Measurements from ENCODE around the gene TPCN2. TPM values are rescaled to one million over a fixed set of nuclear protein-coding genes. Genes with fewer than 3 reads are reported as not detected.

Gene TPCN2
- polyA plus RNA-seq, 1 donor from 2014 or later: 14.2 TPM

DNA sequence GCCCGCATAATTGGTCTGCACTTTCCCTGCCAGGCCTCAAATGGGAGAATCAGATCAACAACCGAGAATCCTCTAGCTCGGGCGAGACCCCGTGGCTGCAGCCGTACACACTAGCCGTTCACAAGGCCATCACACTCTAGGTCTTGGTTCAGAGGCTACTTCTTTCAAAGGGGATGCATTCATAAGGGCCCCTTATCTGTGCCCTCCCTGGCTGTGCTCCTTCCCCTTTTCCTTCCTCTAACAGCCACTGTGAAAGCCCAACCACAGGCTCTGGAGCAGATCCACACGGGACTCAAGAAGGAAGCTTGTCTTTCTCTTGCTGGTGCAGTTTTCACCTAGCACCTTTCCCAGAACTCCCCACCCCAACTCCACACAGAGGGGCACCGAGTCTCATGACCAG is 131.5 kb downstream of the TPCN2 start:
- no peak overlapping the region for H3K4me3 ChIP-seq (ENCODE audit: low read length)
- H3K36me3 ChIP-seq (ENCODE audit: insufficient read depth, low read length): no peaks in the 10 kb centered on the region
- no peaks in the 10 kb centered on the region for H4K20me1 ChIP-seq (ENCODE audit: insufficient read depth)
- no peaks in the 10 kb centered on the region for H3K27me3 ChIP-seq (ENCODE audit: insufficient read depth, low read depth, low read length)
- TF ChIP-seq RAD21 (conservative IDR thresholded peaks at IDR 0.05) (no peak), TAF1 (IDR thresholded peaks at IDR 0.05; ENCODE audit: low read depth) (no peak), SMC3 (conservative IDR thresholded peaks at IDR 0.05; ENCODE audit: poor library complexity) (no peak), EZH2 (IDR thresholded peaks at IDR 0.05; ENCODE audit: borderline replicate concordance, insufficient read depth, low read length, poor library complexity, severe bottlenecking) (no peak), EP300 (conservative IDR thresholded peaks at IDR 0.05; ENCODE audit: poor library complexity, severe bottlenecking) (no peak), MXI1 (conservative IDR thresholded peaks at IDR 0.05; ENCODE audit: poor library complexity, severe bottlenecking) (no peak), POLR2AphosphoS5 (IDR thresholded peaks at IDR 0.05) (no peak)
- TF ChIP-seq, protein P1, sequence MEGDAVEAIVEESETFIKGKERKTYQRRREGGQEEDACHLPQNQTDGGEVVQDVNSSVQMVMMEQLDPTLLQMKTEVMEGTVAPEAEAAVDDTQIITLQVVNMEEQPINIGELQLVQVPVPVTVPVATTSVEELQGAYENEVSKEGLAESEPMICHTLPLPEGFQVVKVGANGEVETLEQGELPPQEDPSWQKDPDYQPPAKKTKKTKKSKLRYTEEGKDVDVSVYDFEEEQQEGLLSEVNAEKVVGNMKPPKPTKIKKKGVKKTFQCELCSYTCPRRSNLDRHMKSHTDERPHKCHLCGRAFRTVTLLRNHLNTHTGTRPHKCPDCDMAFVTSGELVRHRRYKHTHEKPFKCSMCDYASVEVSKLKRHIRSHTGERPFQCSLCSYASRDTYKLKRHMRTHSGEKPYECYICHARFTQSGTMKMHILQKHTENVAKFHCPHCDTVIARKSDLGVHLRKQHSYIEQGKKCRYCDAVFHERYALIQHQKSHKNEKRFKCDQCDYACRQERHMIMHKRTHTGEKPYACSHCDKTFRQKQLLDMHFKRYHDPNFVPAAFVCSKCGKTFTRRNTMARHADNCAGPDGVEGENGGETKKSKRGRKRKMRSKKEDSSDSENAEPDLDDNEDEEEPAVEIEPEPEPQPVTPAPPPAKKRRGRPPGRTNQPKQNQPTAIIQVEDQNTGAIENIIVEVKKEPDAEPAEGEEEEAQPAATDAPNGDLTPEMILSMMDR (IDR thresholded peaks at IDR 0.05; ENCODE audit: poor library complexity, severe bottlenecking): no peak
- TF ChIP-seq, protein P2, sequence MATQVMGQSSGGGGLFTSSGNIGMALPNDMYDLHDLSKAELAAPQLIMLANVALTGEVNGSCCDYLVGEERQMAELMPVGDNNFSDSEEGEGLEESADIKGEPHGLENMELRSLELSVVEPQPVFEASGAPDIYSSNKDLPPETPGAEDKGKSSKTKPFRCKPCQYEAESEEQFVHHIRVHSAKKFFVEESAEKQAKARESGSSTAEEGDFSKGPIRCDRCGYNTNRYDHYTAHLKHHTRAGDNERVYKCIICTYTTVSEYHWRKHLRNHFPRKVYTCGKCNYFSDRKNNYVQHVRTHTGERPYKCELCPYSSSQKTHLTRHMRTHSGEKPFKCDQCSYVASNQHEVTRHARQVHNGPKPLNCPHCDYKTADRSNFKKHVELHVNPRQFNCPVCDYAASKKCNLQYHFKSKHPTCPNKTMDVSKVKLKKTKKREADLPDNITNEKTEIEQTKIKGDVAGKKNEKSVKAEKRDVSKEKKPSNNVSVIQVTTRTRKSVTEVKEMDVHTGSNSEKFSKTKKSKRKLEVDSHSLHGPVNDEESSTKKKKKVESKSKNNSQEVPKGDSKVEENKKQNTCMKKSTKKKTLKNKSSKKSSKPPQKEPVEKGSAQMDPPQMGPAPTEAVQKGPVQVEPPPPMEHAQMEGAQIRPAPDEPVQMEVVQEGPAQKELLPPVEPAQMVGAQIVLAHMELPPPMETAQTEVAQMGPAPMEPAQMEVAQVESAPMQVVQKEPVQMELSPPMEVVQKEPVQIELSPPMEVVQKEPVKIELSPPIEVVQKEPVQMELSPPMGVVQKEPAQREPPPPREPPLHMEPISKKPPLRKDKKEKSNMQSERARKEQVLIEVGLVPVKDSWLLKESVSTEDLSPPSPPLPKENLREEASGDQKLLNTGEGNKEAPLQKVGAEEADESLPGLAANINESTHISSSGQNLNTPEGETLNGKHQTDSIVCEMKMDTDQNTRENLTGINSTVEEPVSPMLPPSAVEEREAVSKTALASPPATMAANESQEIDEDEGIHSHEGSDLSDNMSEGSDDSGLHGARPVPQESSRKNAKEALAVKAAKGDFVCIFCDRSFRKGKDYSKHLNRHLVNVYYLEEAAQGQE (IDR thresholded peaks at IDR 0.05; ENCODE audit: borderline replicate concordance): no peak
- no peaks in the 10 kb centered on the region for H3K79me2 ChIP-seq (replicated peaks; ENCODE audit: insufficient read depth, low read length)
- H3F3A ChIP-seq (ENCODE audit: insufficient read depth, low read length, poor library complexity, severe bottlenecking): no peaks in the 10 kb centered on the region
- H3K4me2 ChIP-seq (ENCODE audit: low read length): no peak overlapping the region
- H3K9ac ChIP-seq (ENCODE audit: low read length): no peak overlapping the region
- no peak overlapping the region for H2AFZ ChIP-seq (ENCODE audit: low read depth, low read length)
- peaks cover 2% of the 10 kb centered on the region for H3K9me3 ChIP-seq (ENCODE audit: low read length)
- no peaks in the 10 kb centered on the region for H3K9me2 ChIP-seq (ENCODE audit: insufficient read depth, low read length)
- H3K27ac ChIP-seq (ENCODE audit: low read length): no peak overlapping the region

DNA sequence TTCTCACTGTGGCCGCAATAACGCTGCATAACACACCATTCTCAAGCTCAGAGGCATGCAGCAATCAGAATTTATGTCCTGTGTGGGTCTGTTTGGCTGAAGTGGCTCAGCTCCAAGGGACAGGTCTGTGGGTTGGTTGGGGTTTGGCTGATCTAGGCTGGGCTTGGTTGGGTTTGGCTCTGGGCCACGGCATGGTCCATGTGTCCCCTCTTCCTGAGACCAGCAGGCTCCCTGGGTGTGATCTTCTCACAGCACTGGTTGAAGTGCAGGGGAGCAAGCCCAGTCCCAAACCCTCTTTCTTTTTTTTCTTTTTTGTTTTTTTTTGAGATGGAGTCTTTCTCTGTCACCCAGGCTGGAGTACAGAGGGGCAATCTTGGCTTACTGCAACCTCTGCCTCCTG is 132.0 kb downstream of the TPCN2 start:
- H4K20me1 ChIP-seq (ENCODE audit: insufficient read depth): no peaks in the 10 kb centered on the region
- H3F3A ChIP-seq (ENCODE audit: insufficient read depth, low read length, poor library complexity, severe bottlenecking): no peaks in the 10 kb centered on the region
- H2AFZ ChIP-seq (ENCODE audit: low read depth, low read length): no peak overlapping the region
- no peaks in the 10 kb centered on the region for H3K9me2 ChIP-seq (ENCODE audit: insufficient read depth, low read length)
- H3K9me3 ChIP-seq (ENCODE audit: low read length): no peaks in the 10 kb centered on the region
- no peak overlapping the region for H3K4me3 ChIP-seq (ENCODE audit: low read length)
- no peaks in the 10 kb centered on the region for H3K36me3 ChIP-seq (ENCODE audit: insufficient read depth, low read length)
- no peak for TF ChIP-seq POLR2AphosphoS5 (IDR thresholded peaks at IDR 0.05)
- TF ChIP-seq, protein P2 (IDR thresholded peaks at IDR 0.05; ENCODE audit: borderline replicate concordance): no peak
- TF ChIP-seq, protein P1 (IDR thresholded peaks at IDR 0.05; ENCODE audit: poor library complexity, severe bottlenecking): no peak
- no peak for TF ChIP-seq MXI1 (conservative IDR thresholded peaks at IDR 0.05; ENCODE audit: poor library complexity, severe bottlenecking)
- TF ChIP-seq SMC3 (conservative IDR thresholded peaks at IDR 0.05; ENCODE audit: poor library complexity): no peak
- no peak for TF ChIP-seq EP300 (conservative IDR thresholded peaks at IDR 0.05; ENCODE audit: poor library complexity, severe bottlenecking)
- H3K79me2 ChIP-seq (replicated peaks; ENCODE audit: insufficient read depth, low read length): no peaks in the 10 kb centered on the region
- no peak overlapping the region for H3K9ac ChIP-seq (ENCODE audit: low read length)
- no peak overlapping the region for H3K27ac ChIP-seq (ENCODE audit: low read length)
- no peaks in the 10 kb centered on the region for H3K27me3 ChIP-seq (ENCODE audit: insufficient read depth, low read depth, low read length)
- H3K4me2 ChIP-seq (ENCODE audit: low read length): no peak overlapping the region

Measured in neural cell (in vitro differentiated cells).